Measurements from ENCODE around the gene NOD1. TPM values are rescaled to one million over a fixed set of nuclear protein-coding genes. Genes with fewer than 3 reads are reported as not detected.
"Not testable (repeated sequence)": the region's sequence is repeated elsewhere in the genome, so short reads cannot be mapped to it uniquely, and the experiment has no call there.

NOD1 gene
- total and polyA plus RNA-seq, 2 of the 8 experiments (the other 6 are each of a cell fraction or from before 2014, with no cell fraction given), result 3.8 to 6.5 TPM

DNA sequence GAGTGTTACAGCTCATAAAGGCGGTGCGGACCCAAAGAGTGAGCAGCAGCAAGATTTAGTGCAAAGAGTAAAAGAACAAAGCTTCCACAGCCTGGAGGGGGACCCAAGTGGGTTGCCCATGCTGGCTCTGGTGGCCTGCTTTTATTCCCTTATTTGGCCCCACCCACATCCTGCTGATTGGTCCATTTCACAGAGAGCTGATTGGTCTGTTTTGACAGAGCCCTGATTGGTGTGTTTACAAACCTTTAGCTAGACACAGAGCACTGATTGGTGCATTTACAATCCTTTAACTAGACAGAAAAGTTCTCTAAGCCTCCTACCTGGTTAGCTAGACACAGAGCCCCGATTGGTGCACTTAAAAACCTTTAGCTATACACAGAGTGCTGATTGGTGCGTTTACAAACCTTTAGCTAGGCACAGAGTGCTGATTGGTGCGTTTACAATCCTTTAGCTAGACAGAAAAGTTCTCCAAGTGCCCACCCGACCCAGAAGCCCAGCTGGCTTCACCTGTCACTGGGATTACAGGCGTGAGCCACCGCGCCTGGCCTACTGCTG is 28.8 kb upstream of the NOD1 start:
- H2BK5ac ChIP-seq (ENCODE audit: low read depth, low read length); H2AFZ ChIP-seq (ENCODE audit: low read length); H3K23ac ChIP-seq (ENCODE audit: insufficient read length); H4K20me1 ChIP-seq (replicated peaks in 1 of 2; ENCODE audit: control insufficient read depth in 1 of 2, insufficient read depth in 2 of 2, low read length in 2 of 2); H3K9me3 ChIP-seq (ENCODE audit: insufficient read depth in 2 of 2, low read depth in 1 of 2, low read length in 1 of 2); H3K18ac ChIP-seq (ENCODE audit: extremely low read depth, low read length); H4K91ac ChIP-seq (replicated peaks; ENCODE audit: insufficient read length, low read length); H4K5ac ChIP-seq (ENCODE audit: insufficient read length, low read depth, low read length); H2BK120ac ChIP-seq (replicated peaks; ENCODE audit: low read depth, low read length); FAIRE-seq; H3K4ac ChIP-seq (replicated peaks; ENCODE audit: insufficient read length, low read depth, low read length); H3K79me1 ChIP-seq (ENCODE audit: low read depth, low read length); H3K4me2 ChIP-seq (ENCODE audit: insufficient read depth in 1 of 2, low read depth in 2 of 2, low read length in 2 of 2); H2BK20ac ChIP-seq (ENCODE audit: low read length); H3K4me3 ChIP-seq (ENCODE audit: extremely low read depth in 1 of 4, insufficient read depth in 2 of 4, low read depth in 3 of 4, low read length in 4 of 4); H3K14ac ChIP-seq (ENCODE audit: insufficient read length); H3K27ac ChIP-seq (ENCODE audit: low read depth, low read length); H3K56ac ChIP-seq (replicated peaks; ENCODE audit: insufficient read length, low read depth, low read length); H3K9ac ChIP-seq (replicated peaks in 1 of 4; ENCODE audit: extremely low read depth in 1 of 4, low read depth in 3 of 4, low read length in 3 of 4); H3K36me3 ChIP-seq (ENCODE audit: control insufficient read depth in 2 of 4, insufficient read depth in 4 of 4, low read length in 3 of 4); H2BK12ac ChIP-seq (ENCODE audit: low read depth, low read length); H2AK5ac ChIP-seq (ENCODE audit: low read depth, low read length); H3K4me1 ChIP-seq (replicated peaks in 1 of 4; ENCODE audit: control insufficient read depth in 3 of 4, insufficient read depth in 4 of 4, low read length in 3 of 4); H2BK15ac ChIP-seq (ENCODE audit: low read length); POLR2A ChIA-PET (ENCODE audit: partially characterized antibody); DNase-seq (ENCODE audit: low read depth in 1 of 2, low spot score in 2 of 2); H3K23me2 ChIP-seq (ENCODE audit: low read depth, low read length); H3K27me3 ChIP-seq (replicated peaks in 1 of 4; ENCODE audit: control insufficient read depth in 3 of 4, extremely low read depth in 1 of 4, insufficient read depth in 3 of 4, low read length in 3 of 4); H4K8ac ChIP-seq (ENCODE audit: extremely low read depth, insufficient read depth, low read length): not testable (repeated sequence)
- H3K79me2 ChIP-seq (ENCODE audit: control insufficient read depth in 1 of 2, insufficient read depth in 2 of 2, low read length in 2 of 2), result peaks cover 9 to 21% of the 10 kb centered on the region in 2 experiments
- CTCF ChIA-PET (ENCODE audit: partially characterized antibody), result interaction anchor here (0.7 to 1.9 kb wide), 8 partner anchors 13 to 232 kb away, joined by 3 to 10 read pairs (median 3); partner anchors contain the start of gene CRHR2
- 87% methylated on average over 9 of the region's 9 CpGs; no CpG with 5 or more reads in 1 of the 2 experiments for WGBS, 2 experiments (ENCODE audit: extremely low coverage in 1 of 2, insufficient coverage in 1 of 2, insufficient read length in 1 of 2, insufficient replicate concordance in 2 of 2, low coverage in 1 of 2, low lambda C conversion rate in 2 of 2, missing lambda C conversion rate in 1 of 2)

Measured in H1 (cell line).